D721Med (cell line): ENCODE measurements around the gene GUCY2D.
"Not testable (repeated sequence)": the region's sequence is repeated elsewhere in the genome, so short reads cannot be mapped to it uniquely, and the experiment has no call there.

Experiments
- DNase-seq: peaks from one replicate; pipeline ENCODE4 v3.0.0; 2011; ENCODE audit warnings: low spot score; ENCODE audit not compliant: insufficient read length
- FAIRE-seq: peaks from 2 replicates; lab custom pipeline; 2011; peaks lifted over from hg19 to GRCh38; lab: Jason Lieb, UNC
- CTCF ChIP-seq: IDR thresholded peaks from 2 replicates; pipeline ENCODE4 v1.5.1; 2012; ENCODE audit warnings: mild to moderate bottlenecking, control low read depth; ENCODE audit not compliant: insufficient read depth; ENCODE audit errors: missing control alignments

Gene GUCY2D

GRCh38 chr17:8001976-8002720, at the start of gene GUCY2D:
Gene GUCY2D (plus strand): TSS chr17:8002615. CDS start chr17:8003048, 433 bp downstream.
- DNase-seq, result peak; percentile 91
- TF ChIP-seq CTCF, result no peak
- FAIRE-seq, result no peak

GRCh38 chr17:7953266-7953665, 49.1 kb upstream of the GUCY2D start:
- DNase-seq, FAIRE-seq: not testable (repeated sequence)

GRCh38 chr17:7955414-7956227, 46.8 kb upstream of the GUCY2D start:
- no peak for DNase-seq
- no peak for FAIRE-seq

GRCh38 chr17:7956228-7956965, 46.0 kb upstream of the GUCY2D start:
- DNase-seq (no peak), FAIRE-seq (no peak)

More at GRCh38 chr17:7955414-7956227, 46.8 kb upstream of the GUCY2D start:
- TF ChIP-seq CTCF, result no peak

GRCh38 chr17:7959503-7960253, 42.7 kb upstream of the GUCY2D start:
- no peak for FAIRE-seq
- DNase-seq, result no peak

More at GRCh38 chr17:7956228-7956965, 46.0 kb upstream of the GUCY2D start:
- TF ChIP-seq CTCF, result no peak

GRCh38 chr17:7961421-7961820, 41.0 kb upstream of the GUCY2D start:
- DNase-seq (no peak), FAIRE-seq (no peak)
- TF ChIP-seq CTCF, result no peak

More at GRCh38 chr17:7959503-7960253, 42.7 kb upstream of the GUCY2D start:
- no peak for TF ChIP-seq CTCF
